Esophagus squamous epithelium (tissue), 4 donors: ENCODE results near the gene NISCH.

Experiments
- POLR2A ChIP-seq, 4 donors: fragments of 450-650 bp; IDR thresholded peaks; one replicate each; pipeline ENCODE4 v1.6.1; 2017; ENCODE audit warnings: antibody characterized with exemption in 4 of 4, mild to moderate bottlenecking in 4 of 4, moderate library complexity in 3 of 4
- TF ChIP-seq, protein P1 (sequence below), 6 experiments: fragments of 450-650 bp in 4 of 6; fragments of 200-600 bp in 2 of 6; sonication (generic) in 2 of 6; IDR thresholded peaks; one replicate each; pipeline ENCODE4 v1.5.1; 2016 to 2019; ENCODE audit warnings: antibody characterized with exemption in 6 of 6, mild to moderate bottlenecking in 4 of 6, moderate library complexity in 4 of 6

DNA sequence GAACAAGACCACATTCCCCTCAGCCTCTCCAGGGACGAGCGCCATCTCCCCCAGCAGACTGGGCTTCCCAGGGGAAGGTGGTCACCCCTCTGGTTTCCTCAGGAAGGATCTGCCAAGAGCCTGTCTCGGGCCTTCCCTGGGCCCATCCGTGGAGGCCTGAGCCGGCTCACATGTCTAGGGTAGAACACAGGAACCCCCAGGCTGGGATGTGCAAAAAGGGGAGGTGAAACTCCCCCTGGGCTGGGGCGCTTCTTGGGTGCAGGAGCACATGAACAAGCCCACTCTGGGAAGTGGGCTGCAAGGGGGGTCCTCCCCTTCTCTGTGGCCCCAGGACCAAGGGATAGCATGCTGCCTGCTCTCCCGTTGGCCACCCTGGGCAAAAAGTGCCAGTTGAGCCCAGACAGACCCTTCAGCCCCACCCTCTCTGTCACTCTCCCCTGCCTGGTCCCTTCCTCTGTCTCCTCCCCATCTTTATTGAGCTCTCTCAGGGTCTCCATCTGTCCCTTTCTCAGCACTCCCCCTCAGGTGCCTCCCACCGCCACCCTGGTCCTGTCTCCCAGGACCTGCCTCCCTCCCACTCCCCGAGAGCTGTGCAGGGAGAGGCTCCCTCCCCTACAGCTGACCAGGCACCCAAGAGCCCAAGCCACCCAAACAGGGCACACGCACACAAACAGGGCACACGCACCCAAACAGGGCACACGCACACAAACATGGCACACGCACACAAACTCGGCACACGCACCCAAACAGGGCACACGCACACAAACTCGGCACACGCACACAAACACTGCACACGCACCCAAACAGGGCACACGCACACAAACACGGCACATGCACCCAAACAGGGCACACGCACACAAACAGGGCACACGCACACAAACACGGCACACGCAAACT lies 11.4 kb upstream of the NISCH start:
- TF ChIP-seq, protein P1, sequence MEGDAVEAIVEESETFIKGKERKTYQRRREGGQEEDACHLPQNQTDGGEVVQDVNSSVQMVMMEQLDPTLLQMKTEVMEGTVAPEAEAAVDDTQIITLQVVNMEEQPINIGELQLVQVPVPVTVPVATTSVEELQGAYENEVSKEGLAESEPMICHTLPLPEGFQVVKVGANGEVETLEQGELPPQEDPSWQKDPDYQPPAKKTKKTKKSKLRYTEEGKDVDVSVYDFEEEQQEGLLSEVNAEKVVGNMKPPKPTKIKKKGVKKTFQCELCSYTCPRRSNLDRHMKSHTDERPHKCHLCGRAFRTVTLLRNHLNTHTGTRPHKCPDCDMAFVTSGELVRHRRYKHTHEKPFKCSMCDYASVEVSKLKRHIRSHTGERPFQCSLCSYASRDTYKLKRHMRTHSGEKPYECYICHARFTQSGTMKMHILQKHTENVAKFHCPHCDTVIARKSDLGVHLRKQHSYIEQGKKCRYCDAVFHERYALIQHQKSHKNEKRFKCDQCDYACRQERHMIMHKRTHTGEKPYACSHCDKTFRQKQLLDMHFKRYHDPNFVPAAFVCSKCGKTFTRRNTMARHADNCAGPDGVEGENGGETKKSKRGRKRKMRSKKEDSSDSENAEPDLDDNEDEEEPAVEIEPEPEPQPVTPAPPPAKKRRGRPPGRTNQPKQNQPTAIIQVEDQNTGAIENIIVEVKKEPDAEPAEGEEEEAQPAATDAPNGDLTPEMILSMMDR (IDR thresholded peaks at IDR 0.05): no peak
- TF ChIP-seq POLR2A (IDR thresholded peaks at IDR 0.05): no peak
